Neural progenitor cell (in vitro differentiated cells): ENCODE measurements around the gene ENO1.

Experiments used
- EZH2 ChIP-seq: fragments of 200-600 bp; sonication (generic); IDR thresholded peaks from 2 replicates; pipeline ENCODE4 v1.6.1; 2017; ENCODE audit warnings: antibody characterized with exemption, mild to moderate bottlenecking, moderate library complexity
- EZH2phosphoT487 ChIP-seq: fragments of 200-600 bp; sonication (generic); IDR thresholded peaks from 2 replicates; pipeline ENCODE4 v1.6.1; 2017; ENCODE audit warnings: antibody characterized with exemption
- TF ChIP-seq, protein P1 (sequence below): fragments of 200-600 bp; sonication (generic); IDR thresholded peaks from 2 replicates; pipeline ENCODE4 v1.5.1; 2017; ENCODE audit warnings: antibody characterized with exemption, mild to moderate bottlenecking

DNA sequence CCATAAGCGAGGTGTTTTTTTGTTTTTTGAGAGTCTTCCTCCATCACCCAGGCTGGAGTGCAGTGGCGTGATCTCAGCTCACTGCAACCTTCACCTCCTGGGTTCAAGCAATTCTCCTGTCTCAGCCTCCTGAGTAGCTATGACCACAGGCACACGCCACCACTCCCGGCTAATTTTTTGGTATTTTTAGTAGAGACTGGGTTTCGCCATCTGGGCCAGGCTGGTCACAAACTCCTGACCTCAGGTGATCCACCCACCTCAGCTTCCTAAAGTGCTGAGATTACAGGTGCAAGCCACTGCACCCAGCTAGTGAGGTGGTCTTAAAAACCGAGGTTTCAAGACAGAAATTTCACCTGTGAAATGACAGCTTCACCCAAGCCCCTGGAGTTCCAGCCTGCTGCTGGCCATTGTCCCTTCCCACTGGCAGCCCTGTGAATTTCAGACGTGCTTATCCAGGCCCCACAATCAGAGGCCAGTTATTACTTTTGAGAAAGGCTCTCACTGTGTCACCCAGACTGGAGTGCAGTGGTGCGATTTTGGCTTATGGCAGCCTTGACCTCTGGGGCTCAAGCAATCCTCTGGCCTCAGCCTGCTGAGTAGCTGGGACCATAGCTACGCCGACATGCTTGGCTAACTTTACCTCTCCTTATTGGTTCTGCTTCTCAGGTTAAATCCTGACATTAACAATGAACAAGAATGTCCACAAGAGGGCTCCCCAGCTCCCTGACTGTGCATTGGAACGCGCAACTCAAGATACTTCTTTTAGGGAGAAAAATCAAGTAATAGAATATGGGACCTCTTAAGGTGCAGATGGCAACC is 19.4 kb downstream of the ENO1 start:
- TF ChIP-seq, protein P1, sequence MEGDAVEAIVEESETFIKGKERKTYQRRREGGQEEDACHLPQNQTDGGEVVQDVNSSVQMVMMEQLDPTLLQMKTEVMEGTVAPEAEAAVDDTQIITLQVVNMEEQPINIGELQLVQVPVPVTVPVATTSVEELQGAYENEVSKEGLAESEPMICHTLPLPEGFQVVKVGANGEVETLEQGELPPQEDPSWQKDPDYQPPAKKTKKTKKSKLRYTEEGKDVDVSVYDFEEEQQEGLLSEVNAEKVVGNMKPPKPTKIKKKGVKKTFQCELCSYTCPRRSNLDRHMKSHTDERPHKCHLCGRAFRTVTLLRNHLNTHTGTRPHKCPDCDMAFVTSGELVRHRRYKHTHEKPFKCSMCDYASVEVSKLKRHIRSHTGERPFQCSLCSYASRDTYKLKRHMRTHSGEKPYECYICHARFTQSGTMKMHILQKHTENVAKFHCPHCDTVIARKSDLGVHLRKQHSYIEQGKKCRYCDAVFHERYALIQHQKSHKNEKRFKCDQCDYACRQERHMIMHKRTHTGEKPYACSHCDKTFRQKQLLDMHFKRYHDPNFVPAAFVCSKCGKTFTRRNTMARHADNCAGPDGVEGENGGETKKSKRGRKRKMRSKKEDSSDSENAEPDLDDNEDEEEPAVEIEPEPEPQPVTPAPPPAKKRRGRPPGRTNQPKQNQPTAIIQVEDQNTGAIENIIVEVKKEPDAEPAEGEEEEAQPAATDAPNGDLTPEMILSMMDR: peak; percentile 76
- TF ChIP-seq EZH2 (no peak), EZH2phosphoT487 (no peak)
